ENCODE data around the gene HTR1B. TPM values are rescaled to one million over a fixed set of nuclear protein-coding genes. Genes with fewer than 3 reads are reported as not detected.

HTR1B gene
- total RNA-seq, 4 donors from 2014 or later, result 0.36 TPM; not detected in 3

- 90% methylated on average over 2 of the region's 2 CpGs for WGBS
Observed at GRCh38 chr6:77416839-77417238, 46.5 kb downstream of the HTR1B start.

GRCh38 chr6:77415706-77416105 is 47.6 kb downstream of the HTR1B start:
- WGBS, result 83% methylated on average over 2 of the region's 2 CpGs
- H3K4me1 ChIP-seq, result no peaks in the 10 kb centered on the region
- no peak overlapping the region for H3K4me3 ChIP-seq
- H3K27ac ChIP-seq, result no peak overlapping the region
- TF ChIP-seq CTCF (IDR thresholded peaks at IDR 0.05) (no peak), POLR2AphosphoS5 (IDR thresholded peaks at IDR 0.05) (no peak), EP300 (IDR thresholded peaks at IDR 0.05) (no peak), POLR2A (IDR thresholded peaks at IDR 0.05) (no peak)
- H3K9me3 ChIP-seq, result no peaks in the 10 kb centered on the region
- no peaks in the 10 kb centered on the region for H3K27me3 ChIP-seq
- no peaks in the 10 kb centered on the region for H3K36me3 ChIP-seq
- no peak for DNase-seq (ENCODE audit: low spot score in 2 of 2)

More at GRCh38 chr6:77416839-77417238, 46.5 kb downstream of the HTR1B start:
- no peak overlapping the region for H3K4me3 ChIP-seq
- no peaks in the 10 kb centered on the region for H3K27me3 ChIP-seq
- no peak overlapping the region for H3K27ac ChIP-seq
- no peaks in the 10 kb centered on the region for H3K36me3 ChIP-seq
- H3K4me1 ChIP-seq, result no peaks in the 10 kb centered on the region
- no peaks in the 10 kb centered on the region for H3K9me3 ChIP-seq
- DNase-seq (ENCODE audit: low spot score in 2 of 2), result no peak
- TF ChIP-seq EP300 (IDR thresholded peaks at IDR 0.05) (no peak), CTCF (IDR thresholded peaks at IDR 0.05) (no peak), POLR2A (IDR thresholded peaks at IDR 0.05) (no peak), POLR2AphosphoS5 (IDR thresholded peaks at IDR 0.05) (no peak)

Other genes with a start within 250 kb of the HTR1B start
- gene MEI4, start 189.5 kb upstream of the HTR1B start, total RNA-seq, result under 1 TPM in 1 of 4 donors, not detected in 3; 0.48 TPM

Measured in suprapubic skin (tissue), 4 donors.